Thyroid gland (tissue), 4 donors: ENCODE results near the gene PFDN6. TPM values are rescaled to one million over a fixed set of nuclear protein-coding genes. Genes with fewer than 3 reads are reported as not detected.
A peak's percentile ranks its signal among the peaks of the same experiment; 100 is the strongest.
"Not testable (repeated sequence)": the region's sequence is repeated elsewhere in the genome, so short reads cannot be mapped to it uniquely, and the experiment has no call there.

Source experiments
- DNase-seq, 2 donors: peaks; one replicate each; pipeline ENCODE4 v3.0.0-alpha.2; 2019
- H3K27ac ChIP-seq, 3 donors: fragments of 200-600 bp; sonication (generic); 1 replicate in 2 of 3; 2 replicates in 1 of 3; pipeline ENCODE4 v1.5.1; 2016 to 2019; ENCODE audit warnings: mild to moderate bottlenecking in 1 of 3, moderate library complexity in 1 of 3
- H3K27me3 ChIP-seq: fragments of 200-600 bp; sonication (generic); one replicate; pipeline ENCODE4 v1.5.1; 2019
- H3K36me3 ChIP-seq, 2 donors: fragments of 200-600 bp; sonication (generic); one replicate each; pipeline ENCODE4 v1.5.1; 2016 to 2019
- H3K4me1 ChIP-seq, 2 donors: fragments of 200-600 bp; sonication (generic); one replicate each; pipeline ENCODE4 v1.5.1; 2017 to 2019
- H3K4me3 ChIP-seq, 3 donors: fragments of 200-600 bp; sonication (generic); replicated peaks in 1 of 3; 1 replicate in 2 of 3; 2 replicates in 1 of 3; pipeline ENCODE4 v1.5.1; 2016; ENCODE audit warnings: mild to moderate bottlenecking in 1 of 3
- H3K9me3 ChIP-seq: fragments of 200-600 bp; sonication (generic); one replicate; pipeline ENCODE4 v1.5.1; 2017
- POLR2A ChIP-seq, 2 donors: fragments of 450-650 bp; IDR thresholded peaks; one replicate each; pipeline ENCODE4 v1.6.1; 2017; ENCODE audit warnings: antibody characterized with exemption in 2 of 2, mild to moderate bottlenecking in 2 of 2, moderate library complexity in 1 of 2
- WGBS, 2 donors: methylation state at CpG; one replicate each; pipeline ENCODE4 v1.1.5; 2017; 5-methylcytosine and 5-hydroxymethylcytosine counted together
- intact Hi-C: fragments of 100-400 bp; cut with DNase I; formaldehyde crosslinking; loops from one replicate; pipeline ENCODE4 v1.15.1; 2023
- total RNA-seq, 4 donors: library from RNA; depleted of rRNA; stranded (reverse); fragments of >200 nt; gene quantifications; one replicate each; pipeline ENCODE4 v1.2.3, GENCODE V29; 2016
- TF ChIP-seq, protein P1 (sequence below), 6 experiments: fragments of 200-600 bp in 3 of 6; fragments of 450-650 bp in 3 of 6; sonication (generic) in 3 of 6; IDR thresholded peaks; one replicate each; pipeline ENCODE4 v1.5.1; 2016 to 2019; ENCODE audit warnings: antibody characterized with exemption in 6 of 6, mild to moderate bottlenecking in 2 of 6, inconsistent platforms in 1 of 6, moderate library complexity in 1 of 6

Gene PFDN6
- total RNA-seq, 4 donors from 2014 or later, result 29.1 to 51.9 (median 35.6) TPM

DNA sequence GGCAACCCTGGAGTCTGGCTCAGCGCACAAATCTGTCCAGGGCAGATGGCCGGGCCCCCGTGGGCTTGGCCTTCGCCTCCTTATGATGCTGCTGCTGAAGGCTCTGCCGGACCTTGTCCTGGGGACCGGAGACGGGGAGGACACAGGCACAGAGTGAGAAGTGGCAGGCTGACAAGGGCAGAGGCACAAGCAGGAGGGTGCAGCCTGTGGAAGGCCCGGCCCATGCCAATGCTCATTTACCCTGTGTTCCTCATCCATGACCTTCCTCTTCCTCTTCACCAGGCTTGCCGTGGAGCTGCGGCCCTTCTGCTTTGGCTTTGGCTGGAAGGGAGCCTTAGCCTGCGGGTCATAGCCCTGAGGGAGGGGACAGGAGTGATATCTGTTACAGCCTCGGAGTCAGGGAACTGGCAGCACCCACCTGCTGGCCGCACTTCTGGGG is 10.1 kb upstream of the PFDN6 start:
- Histone ChIP-seq H3K4me3 (no peak overlapping the region), H3K36me3 (peaks cover 14 to 28% of the 10 kb centered on the region in 2 donors), H3K9me3 (no peaks in the 10 kb centered on the region), H3K27me3 (no peaks in the 10 kb centered on the region), H3K27ac (no peak overlapping the region), H3K4me1 (peaks cover 17 to 25% of the 10 kb centered on the region in 2 donors)
- intact Hi-C loops, result no loop called here
- TF ChIP-seq POLR2A (IDR thresholded peaks at IDR 0.05), result no peak
- TF ChIP-seq, protein P1, sequence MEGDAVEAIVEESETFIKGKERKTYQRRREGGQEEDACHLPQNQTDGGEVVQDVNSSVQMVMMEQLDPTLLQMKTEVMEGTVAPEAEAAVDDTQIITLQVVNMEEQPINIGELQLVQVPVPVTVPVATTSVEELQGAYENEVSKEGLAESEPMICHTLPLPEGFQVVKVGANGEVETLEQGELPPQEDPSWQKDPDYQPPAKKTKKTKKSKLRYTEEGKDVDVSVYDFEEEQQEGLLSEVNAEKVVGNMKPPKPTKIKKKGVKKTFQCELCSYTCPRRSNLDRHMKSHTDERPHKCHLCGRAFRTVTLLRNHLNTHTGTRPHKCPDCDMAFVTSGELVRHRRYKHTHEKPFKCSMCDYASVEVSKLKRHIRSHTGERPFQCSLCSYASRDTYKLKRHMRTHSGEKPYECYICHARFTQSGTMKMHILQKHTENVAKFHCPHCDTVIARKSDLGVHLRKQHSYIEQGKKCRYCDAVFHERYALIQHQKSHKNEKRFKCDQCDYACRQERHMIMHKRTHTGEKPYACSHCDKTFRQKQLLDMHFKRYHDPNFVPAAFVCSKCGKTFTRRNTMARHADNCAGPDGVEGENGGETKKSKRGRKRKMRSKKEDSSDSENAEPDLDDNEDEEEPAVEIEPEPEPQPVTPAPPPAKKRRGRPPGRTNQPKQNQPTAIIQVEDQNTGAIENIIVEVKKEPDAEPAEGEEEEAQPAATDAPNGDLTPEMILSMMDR (IDR thresholded peaks at IDR 0.05), result no peak
- WGBS, 2 donors, result 86 to 90% methylated on average over 12 to 13 of the region's 13 CpGs
- no peak for DNase-seq

DNA sequence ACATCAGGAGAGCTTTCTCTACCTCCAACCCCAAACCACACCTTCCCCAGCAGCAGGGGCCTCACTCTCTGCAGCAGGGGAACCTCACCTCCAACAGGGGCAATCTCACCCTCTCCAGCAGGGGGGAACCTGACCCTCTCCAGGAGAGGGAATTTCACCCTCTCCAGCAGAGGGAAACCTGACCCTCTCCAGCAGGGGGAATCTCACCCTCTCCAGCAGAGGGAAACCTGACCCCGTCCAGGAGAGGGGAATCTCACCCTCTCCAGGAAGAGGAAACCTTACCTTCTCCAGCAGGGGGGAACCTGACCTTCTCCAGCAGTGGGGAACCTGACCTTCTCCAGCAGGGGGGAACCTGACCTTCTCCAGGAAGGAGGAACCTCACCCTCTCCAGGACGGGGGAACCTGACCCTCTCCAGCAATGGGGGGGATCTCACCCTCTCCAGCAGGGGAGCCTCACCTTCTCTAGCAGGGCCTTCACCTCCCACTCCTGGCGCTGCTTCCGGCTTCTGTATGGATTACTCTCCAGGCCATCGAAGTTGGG is 9.4 kb upstream of the PFDN6 start:
- Histone ChIP-seq H3K36me3 (peaks cover 14 to 31% of the 10 kb centered on the region in 2 donors), H3K27ac (no peak overlapping the region)

DNA sequence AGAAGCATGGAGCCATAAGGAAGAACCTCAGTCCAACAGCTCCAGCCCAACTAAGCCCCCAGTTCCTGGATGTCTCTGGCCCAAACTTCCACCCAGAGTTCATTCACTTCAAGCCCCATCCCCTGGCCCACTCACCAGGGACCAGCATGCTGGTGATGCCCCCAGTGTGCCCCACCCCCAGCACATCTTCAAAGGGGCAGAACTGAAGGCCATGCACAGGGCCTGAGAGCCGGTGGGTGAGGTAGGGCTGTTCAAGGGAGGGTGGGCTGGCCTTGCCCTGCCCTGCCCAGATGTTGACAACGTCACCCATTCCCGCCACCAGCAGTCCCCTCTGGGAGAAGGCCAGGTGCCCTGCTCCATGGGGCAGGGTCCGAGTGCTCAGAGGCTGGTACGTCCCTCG is 8.9 kb upstream of the PFDN6 start:
- TF ChIP-seq, protein P1 (IDR thresholded peaks at IDR 0.05), result no peak
- TF ChIP-seq POLR2A (IDR thresholded peaks at IDR 0.05), result no peak
- no peak overlapping the region for H3K27ac ChIP-seq
- peaks cover 17 to 22% of the 10 kb centered on the region in 2 donors for H3K4me1 ChIP-seq
- 80 to 94% methylated on average over 2 to 5 of the region's 6 CpGs for WGBS, 2 donors
- no peak overlapping the region for H3K4me3 ChIP-seq
- peaks cover 13 to 31% of the 10 kb centered on the region in 2 donors for H3K36me3 ChIP-seq
- no peak for DNase-seq
- H3K9me3 ChIP-seq, result no peaks in the 10 kb centered on the region
- intact Hi-C loops, result no loop called here
- H3K27me3 ChIP-seq, result no peaks in the 10 kb centered on the region

More for the DNA sequence above, 9.4 kb upstream of the PFDN6 start:
- intact Hi-C loops, result no loop called here
- no peaks in the 10 kb centered on the region for H3K27me3 ChIP-seq
- 64 to 75% methylated on average over 4 to 5 of the region's 5 CpGs for WGBS, 2 donors
- DNase-seq, result no peak
- peaks cover 17 to 22% of the 10 kb centered on the region in 2 donors for H3K4me1 ChIP-seq
- no peak for TF ChIP-seq POLR2A (IDR thresholded peaks at IDR 0.05)
- TF ChIP-seq, protein P1 (IDR thresholded peaks at IDR 0.05), result peak in 1 of 6 experiments; percentile 19
- no peak overlapping the region for H3K4me3 ChIP-seq
- H3K9me3 ChIP-seq, result no peaks in the 10 kb centered on the region

DNA sequence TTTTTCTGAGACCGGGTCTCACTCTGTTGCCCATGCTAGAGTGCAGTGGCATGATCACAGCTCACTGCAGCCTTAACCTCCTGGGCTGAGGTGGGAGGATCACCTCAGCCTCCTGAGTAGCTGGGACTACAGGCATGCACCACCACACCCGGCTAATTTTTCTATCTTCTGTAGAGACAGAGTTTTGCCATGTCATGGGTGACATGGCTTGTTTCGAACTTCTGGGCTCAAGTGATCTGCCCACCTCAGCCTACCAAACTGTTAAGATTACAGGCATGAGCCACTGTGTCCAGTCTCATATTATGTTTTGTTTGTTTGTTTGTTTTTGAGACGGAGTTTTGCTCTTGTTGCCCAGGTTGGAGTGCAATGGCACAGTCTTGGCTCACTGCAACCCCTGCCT is 4.2 kb upstream of the PFDN6 start:
- peaks cover 9 to 13% of the 10 kb centered on the region in 2 donors for H3K4me1 ChIP-seq
- H3K4me3 ChIP-seq, H3K27ac ChIP-seq, intact Hi-C loops, H3K27me3 ChIP-seq, H3K9me3 ChIP-seq, DNase-seq: not testable (repeated sequence)
- 91 to 95% methylated on average over 4 of the region's 4 CpGs for WGBS, 2 donors
- peaks cover 0 to 30% of the 10 kb centered on the region in 2 donors for H3K36me3 ChIP-seq

DNA sequence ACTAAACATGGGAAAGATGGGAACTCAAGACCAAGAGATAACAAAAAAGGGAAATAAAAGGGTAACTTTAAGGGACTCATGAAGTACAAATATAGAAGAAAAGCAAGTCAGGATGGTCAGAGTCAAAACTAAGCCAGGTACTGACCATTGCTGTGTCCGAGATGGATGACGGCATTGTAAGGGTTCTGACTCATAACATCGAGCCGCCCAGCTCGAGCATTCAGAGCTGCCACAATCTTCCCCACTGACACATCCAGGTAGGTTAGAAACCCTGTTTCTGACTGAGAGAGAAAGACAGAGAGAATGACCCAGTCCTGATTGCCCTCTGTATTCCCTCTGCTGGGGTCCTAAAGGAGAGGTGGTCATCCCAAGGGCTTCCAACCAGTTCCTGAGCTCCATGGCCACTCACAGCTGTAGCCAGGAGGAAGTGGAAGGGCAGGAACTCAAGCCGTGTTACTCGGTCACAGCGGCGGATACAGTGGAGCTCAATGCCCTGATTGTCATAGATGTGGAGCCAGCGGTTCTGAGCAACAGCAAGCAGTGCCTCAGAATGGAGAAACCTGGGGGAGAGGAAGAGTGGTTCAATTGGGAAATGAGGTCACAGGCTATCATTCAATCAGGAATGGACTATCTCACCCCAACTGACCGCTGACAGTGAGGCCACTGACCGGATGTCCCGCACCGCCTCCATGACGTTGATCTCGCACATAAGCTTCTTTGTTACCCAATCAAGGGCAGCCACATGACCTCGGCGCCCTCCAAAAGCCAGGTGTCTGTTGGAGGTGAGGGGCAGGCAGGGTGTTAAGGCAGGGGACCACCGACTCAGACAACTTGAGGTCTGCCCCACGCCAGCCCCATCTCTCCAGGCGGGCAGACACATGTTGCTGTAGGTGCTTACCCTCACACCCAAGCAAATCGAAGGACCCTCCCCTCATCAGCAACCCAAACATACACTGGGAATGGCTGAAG is 2.2 kb upstream of the PFDN6 start:
- Histone ChIP-seq H3K36me3 (peaks cover 6 to 33% of the 10 kb centered on the region in 2 donors), H3K4me1 (peaks cover 11 to 17% of the 10 kb centered on the region in 2 donors), H3K27ac (no peak overlapping the region), H3K4me3 (no peak overlapping the region), H3K9me3 (no peaks in the 10 kb centered on the region), H3K27me3 (no peaks in the 10 kb centered on the region)
- intact Hi-C loops, result no loop called here
- DNase-seq, result no peak
- whole genome bisulfite sequencing, 2 donors, result 90 to 92% methylated on average over 12 to 20 of the region's 22 CpGs
- TF ChIP-seq POLR2A (IDR thresholded peaks at IDR 0.05), result no peak
- TF ChIP-seq, protein P1 (IDR thresholded peaks at IDR 0.05), result no peak
